ENCODE results near the gene MMP23B. TPM values are rescaled to one million over a fixed set of nuclear protein-coding genes. Genes with fewer than 3 reads are reported as not detected.
"Not testable (repeated sequence)": the region's sequence is repeated elsewhere in the genome, so short reads cannot be mapped to it uniquely, and the experiment has no call there.

The MMP23B gene
- total RNA-seq, 6 experiments from 2014 or later, result 0.75 to 4.0 (median 2.3) TPM

GRCh38 chr1:1646326-1646725, 14.4 kb downstream of the MMP23B start:
- DNase-seq; H3K27me3 ChIP-seq; intact Hi-C loops (cut with DNase I); H3K4me1 ChIP-seq; H3K27ac ChIP-seq; H3K9me3 ChIP-seq; H3K4me3 ChIP-seq: not testable (repeated sequence)
- peaks cover 0 to 14% (median 0%) of the 10 kb centered on the region in 4 donors for H3K36me3 ChIP-seq
- ATAC-seq, result peak; percentile 22 to 57 (median 42)
- WGBS (ENCODE audit: insufficient coverage, low coverage, low lambda C conversion rate, missing lambda C conversion rate), result 71% methylated on average over 4 of the region's 5 CpGs

GRCh38 chr1:1647567-1648241, 15.7 kb downstream of the MMP23B start:
- H3K27ac ChIP-seq; H3K4me3 ChIP-seq; H3K9me3 ChIP-seq; H3K4me1 ChIP-seq; H3K27me3 ChIP-seq; intact Hi-C loops (cut with DNase I): not testable (repeated sequence)
- ATAC-seq (peak; percentile 37 to 69 (median 56)), DNase-seq (peak in 2 of 3 donors; percentile 25 to 30)
- peaks cover 0 to 26% (median 5%) of the 10 kb centered on the region in 4 donors for H3K36me3 ChIP-seq
- 90% methylated on average over 14 of the region's 17 CpGs for WGBS (ENCODE audit: insufficient coverage, low coverage, low lambda C conversion rate, missing lambda C conversion rate)

GRCh38 chr1:1648265-1648664, 16.3 kb downstream of the MMP23B start:
- H3K9me3 ChIP-seq; H3K4me1 ChIP-seq; H3K27me3 ChIP-seq; intact Hi-C loops (cut with DNase I); H3K4me3 ChIP-seq; H3K27ac ChIP-seq: not testable (repeated sequence)
- DNase-seq (peak in 1 of 3 donors; percentile 15), ATAC-seq (peak in 3 of 4 donors; percentile 7 to 25 (median 12))
- peaks cover 0 to 28% (median 5%) of the 10 kb centered on the region in 4 donors for H3K36me3 ChIP-seq
- WGBS (ENCODE audit: insufficient coverage, low coverage, low lambda C conversion rate, missing lambda C conversion rate), result 61% methylated on average over 10 of the region's 11 CpGs

- intact Hi-C loops (cut with DNase I); H3K4me1 ChIP-seq; H3K9me3 ChIP-seq; H3K27me3 ChIP-seq: not testable (repeated sequence)
- Histone ChIP-seq H3K4me3 (peak within 1 kb of the TSS; percentile 68 to 76 (median 70)), H3K36me3 (peaks cover 0 to 26% (median 14%) of the 10 kb centered on the region in 4 donors), H3K27ac (peak within 1 kb of the TSS; percentile 97 to 99 (median 98))
- peak; percentile 93 to 98 (median 97) for DNase-seq
- ATAC-seq, result peak; percentile 90 to 93 (median 92)
- TF ChIP-seq POLR2A (IDR thresholded peaks at IDR 0.05), result peak; percentile 42
- TF ChIP-seq CTCF (IDR thresholded peaks at IDR 0.05), result peak; percentile 19 to 32 (median 26)
- WGBS (ENCODE audit: insufficient coverage, low coverage, low lambda C conversion rate, missing lambda C conversion rate), result 3% methylated on average over 6 of the region's 96 CpGs
These were observed 26.9 kb downstream of the MMP23B start, which contains the start of gene CDK11B for GRCh38 chr1:1658583-1659549. Gene CDK11B (minus strand): TSS chr1:1659004. CDS start chr1:1657485, 1,519 bp downstream.

GRCh38 chr1:1662392-1662791, 30.4 kb downstream of the MMP23B start:
- ATAC-seq; H3K4me1 ChIP-seq; H3K9me3 ChIP-seq; H3K27me3 ChIP-seq; DNase-seq; intact Hi-C loops (cut with DNase I); H3K4me3 ChIP-seq; H3K27ac ChIP-seq: not testable (repeated sequence)
- H3K36me3 ChIP-seq, result peaks cover 0 to 20% (median 11%) of the 10 kb centered on the region in 4 donors
- 89% methylated on average over 4 of the region's 9 CpGs for WGBS (ENCODE audit: insufficient coverage, low coverage, low lambda C conversion rate, missing lambda C conversion rate)

- H3K27me3 ChIP-seq; H3K4me1 ChIP-seq; H3K4me3 ChIP-seq; ATAC-seq; H3K27ac ChIP-seq; intact Hi-C loops (cut with DNase I); H3K9me3 ChIP-seq: not testable (repeated sequence)
- DNase-seq, result peak in 2 of 3 donors; percentile 24 to 31
- peaks cover 0 to 20% (median 11%) of the 10 kb centered on the region in 4 donors for H3K36me3 ChIP-seq
- WGBS (ENCODE audit: insufficient coverage, low coverage, low lambda C conversion rate, missing lambda C conversion rate), result 73% methylated on average over 14 of the region's 15 CpGs
These were observed 31.0 kb downstream of the MMP23B start for GRCh38 chr1:1662830-1663560.

GRCh38 chr1:1664318-1664717, 32.3 kb downstream of the MMP23B start:
- WGBS (ENCODE audit: insufficient coverage, low coverage, low lambda C conversion rate, missing lambda C conversion rate), result 20% methylated on average over 1 of the region's 11 CpGs
- peaks cover 0 to 25% (median 13%) of the 10 kb centered on the region in 4 donors for H3K36me3 ChIP-seq
- H3K4me1 ChIP-seq; ATAC-seq; H3K27ac ChIP-seq; H3K9me3 ChIP-seq; H3K4me3 ChIP-seq; intact Hi-C loops (cut with DNase I); H3K27me3 ChIP-seq: not testable (repeated sequence)
- peak in 1 of 3 donors; percentile 10 for DNase-seq

All from right lobe of liver (tissue), 6 donors.